ENCODE measurements around the gene AKT2.

AKT2 gene

DNA sequence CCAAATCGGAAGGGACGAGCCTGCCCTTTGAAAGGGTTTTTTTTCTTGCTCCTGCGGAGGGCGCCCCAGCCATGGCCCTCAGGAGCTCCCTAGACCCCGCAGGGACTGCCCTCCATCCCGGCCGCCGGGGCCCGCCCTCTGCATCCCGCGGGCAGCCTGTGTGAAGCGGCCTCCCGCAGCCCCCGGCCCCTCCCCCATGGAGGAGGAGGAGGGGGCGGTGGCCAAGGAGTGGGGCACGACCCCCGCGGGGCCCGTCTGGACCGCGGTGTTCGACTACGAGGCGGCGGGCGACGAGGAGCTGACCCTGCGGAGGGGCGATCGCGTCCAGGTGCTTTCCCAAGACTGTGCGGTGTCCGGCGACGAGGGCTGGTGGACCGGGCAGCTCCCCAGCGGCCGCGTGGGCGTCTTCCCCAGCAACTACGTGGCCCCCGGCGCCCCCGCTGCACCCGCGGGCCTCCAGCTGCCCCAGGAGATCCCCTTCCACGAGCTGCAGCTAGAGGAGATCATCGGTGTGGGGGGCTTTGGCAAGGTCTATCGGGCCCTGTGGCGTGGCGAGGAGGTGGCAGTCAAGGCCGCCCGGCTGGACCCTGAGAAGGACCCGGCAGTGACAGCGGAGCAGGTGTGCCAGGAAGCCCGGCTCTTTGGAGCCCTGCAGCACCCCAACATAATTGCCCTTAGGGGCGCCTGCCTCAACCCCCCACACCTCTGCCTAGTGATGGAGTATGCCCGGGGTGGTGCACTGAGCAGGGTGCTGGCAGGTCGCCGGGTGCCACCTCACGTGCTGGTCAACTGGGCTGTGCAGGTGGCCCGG, 93.1 kb downstream of the AKT2 start:
- peak overlapping the region; percentile 56 to 86 for H3K4me3 ChIP-seq (replicated peaks in 1 of 2; ENCODE audit: low read depth in 2 of 2, low read length in 2 of 2)
- TF ChIP-seq, protein P1, sequence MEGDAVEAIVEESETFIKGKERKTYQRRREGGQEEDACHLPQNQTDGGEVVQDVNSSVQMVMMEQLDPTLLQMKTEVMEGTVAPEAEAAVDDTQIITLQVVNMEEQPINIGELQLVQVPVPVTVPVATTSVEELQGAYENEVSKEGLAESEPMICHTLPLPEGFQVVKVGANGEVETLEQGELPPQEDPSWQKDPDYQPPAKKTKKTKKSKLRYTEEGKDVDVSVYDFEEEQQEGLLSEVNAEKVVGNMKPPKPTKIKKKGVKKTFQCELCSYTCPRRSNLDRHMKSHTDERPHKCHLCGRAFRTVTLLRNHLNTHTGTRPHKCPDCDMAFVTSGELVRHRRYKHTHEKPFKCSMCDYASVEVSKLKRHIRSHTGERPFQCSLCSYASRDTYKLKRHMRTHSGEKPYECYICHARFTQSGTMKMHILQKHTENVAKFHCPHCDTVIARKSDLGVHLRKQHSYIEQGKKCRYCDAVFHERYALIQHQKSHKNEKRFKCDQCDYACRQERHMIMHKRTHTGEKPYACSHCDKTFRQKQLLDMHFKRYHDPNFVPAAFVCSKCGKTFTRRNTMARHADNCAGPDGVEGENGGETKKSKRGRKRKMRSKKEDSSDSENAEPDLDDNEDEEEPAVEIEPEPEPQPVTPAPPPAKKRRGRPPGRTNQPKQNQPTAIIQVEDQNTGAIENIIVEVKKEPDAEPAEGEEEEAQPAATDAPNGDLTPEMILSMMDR (IDR thresholded peaks at IDR 0.05; ENCODE audit: low read depth, low read length), result peak; percentile 9
- peak in 1 of 2 donors; percentile 35 for DNase-seq (ENCODE audit: low read depth in 2 of 2)

DNA sequence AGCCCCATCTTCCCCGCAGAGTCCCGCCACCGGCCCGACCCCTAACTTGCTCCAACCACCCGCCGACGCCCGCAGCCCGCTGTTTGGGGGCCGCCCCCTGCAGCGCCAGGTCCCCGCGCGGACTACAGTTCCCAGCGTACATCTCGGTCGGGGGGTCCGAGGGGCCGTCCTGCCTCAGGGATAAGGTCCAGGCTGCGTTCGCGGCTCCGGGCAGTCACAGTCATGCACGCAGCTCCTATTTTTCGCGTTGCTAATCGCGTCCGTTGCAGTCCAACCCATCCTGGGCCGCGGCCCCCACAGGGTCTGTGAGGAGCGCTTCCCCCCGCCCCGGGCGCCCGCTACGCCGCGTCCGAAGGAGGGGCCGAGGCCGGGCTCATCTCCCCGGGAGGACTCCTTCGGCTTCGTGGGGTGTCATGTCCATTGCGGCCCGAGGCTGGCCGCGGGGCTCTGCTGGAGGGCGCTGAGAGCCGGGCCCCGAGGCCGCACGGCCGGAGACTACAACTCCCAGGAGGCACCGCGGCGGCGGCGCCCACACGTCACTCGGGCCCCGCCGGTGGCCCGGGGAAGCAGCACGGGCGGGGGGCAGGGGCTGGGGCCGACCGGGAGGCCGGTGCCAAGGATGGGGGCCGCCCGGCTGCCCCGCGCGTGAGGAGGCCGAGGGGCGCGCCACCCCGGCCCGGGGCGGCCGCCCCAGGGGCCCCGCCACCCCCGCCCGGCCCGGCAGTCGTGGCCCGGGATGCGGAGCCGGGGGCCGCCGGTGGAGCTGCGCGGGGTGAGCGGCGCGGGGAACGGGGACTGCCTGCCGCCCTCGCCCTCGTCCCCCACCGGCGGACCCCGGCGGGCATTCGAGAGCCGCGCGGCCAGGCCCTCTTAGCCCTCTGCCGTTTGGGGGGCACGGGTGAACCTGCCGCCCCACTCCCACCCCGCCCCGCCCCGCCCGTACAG, 94.0 kb downstream of the AKT2 start, which contains the start of gene MAP3K10:
MAP3K10 (plus strand) TSS at position 536 of the 945 bp plus-strand sequence. CDS start 606 bp downstream, outside the sequence.
- TF ChIP-seq, protein P1 (IDR thresholded peaks at IDR 0.05; ENCODE audit: low read depth, low read length), result no peak
- peak; percentile 72 to 75 for DNase-seq (ENCODE audit: low read depth in 2 of 2)
- peak within 1 kb of the TSS; percentile 86 to 88 for H3K4me3 ChIP-seq (replicated peaks in 1 of 2; ENCODE audit: low read depth in 2 of 2, low read length in 2 of 2)

DNA sequence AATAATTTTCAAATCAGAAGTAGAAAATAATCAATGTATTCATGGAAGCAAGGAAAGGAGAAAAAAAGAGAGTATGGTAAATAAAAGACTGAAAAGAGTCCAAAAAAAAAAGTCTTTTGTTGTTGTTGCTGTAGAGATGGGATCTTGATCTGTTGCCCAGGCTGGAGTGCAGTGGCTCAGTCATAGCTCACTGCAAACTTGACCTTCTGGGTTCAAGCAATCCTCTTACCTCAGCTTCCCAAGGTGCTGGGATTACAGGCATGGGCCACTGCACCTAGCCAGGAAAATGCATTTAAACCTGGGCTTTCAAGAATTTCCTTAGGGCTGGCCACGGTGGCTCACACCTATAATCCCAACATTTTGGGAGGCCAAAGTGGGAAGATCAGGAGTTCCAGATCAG, 100.9 kb downstream of the AKT2 start:
- DNase-seq (ENCODE audit: low read depth in 2 of 2), result no peak
- TF ChIP-seq, protein P1 (IDR thresholded peaks at IDR 0.05; ENCODE audit: low read depth, low read length), result no peak
- H3K4me3 ChIP-seq (replicated peaks in 1 of 2; ENCODE audit: low read depth in 2 of 2, low read length in 2 of 2), result no peak overlapping the region
